Uterus (tissue), 4 donors: ENCODE measurements around the gene ACBD6. TPM values are rescaled to one million over a fixed set of nuclear protein-coding genes. Genes with fewer than 3 reads are reported as not detected.

ENCODE experiments used
- DNase-seq, 2 donors: peaks; one replicate each; pipeline ENCODE4 v3.0.0-alpha.2; 2019 to 2020
- H3K27ac ChIP-seq, 2 donors: fragments of 200-600 bp; sonication (generic); 1 replicate in 1 of 2; 2 replicates in 1 of 2; pipeline ENCODE4 v1.5.1; 2016 to 2018
- H3K27me3 ChIP-seq, 2 donors: fragments of 200-600 bp; sonication (generic); one replicate each; pipeline ENCODE4 v1.5.1; 2018 to 2019; ENCODE audit warnings: control low read depth in 1 of 2
- H3K36me3 ChIP-seq, 2 donors: fragments of 200-600 bp; sonication (generic); one replicate each; pipeline ENCODE4 v1.5.1; 2019; ENCODE audit warnings: control low read depth in 1 of 2
- H3K4me1 ChIP-seq, 2 donors: fragments of 200-600 bp; sonication (generic); one replicate each; pipeline ENCODE4 v1.5.1; 2018 to 2019; ENCODE audit warnings: control low read depth in 1 of 2
- H3K4me3 ChIP-seq, 2 donors: fragments of 200-600 bp; sonication (generic); 1 replicate in 1 of 2; 2 replicates in 1 of 2; pipeline ENCODE4 v1.5.1; 2018 to 2019; ENCODE audit warnings: mild to moderate bottlenecking in 1 of 2
- H3K9me3 ChIP-seq, 2 donors: fragments of 200-600 bp; sonication (generic); one replicate each; pipeline ENCODE4 v1.5.1; 2019; ENCODE audit warnings: control low read depth in 1 of 2
- CTCF ChIP-seq, 4 experiments: fragments of 200-600 bp in 2 of 4; fragments of 450-650 bp in 2 of 4; sonication (generic) in 2 of 4; IDR thresholded peaks; one replicate each; pipeline ENCODE4 v1.5.1; 2016 to 2019; ENCODE audit warnings: antibody characterized with exemption in 4 of 4, mild to moderate bottlenecking in 2 of 4, moderate library complexity in 1 of 4
- POLR2A ChIP-seq, 2 donors: fragments of 450-650 bp; IDR thresholded peaks; one replicate each; pipeline ENCODE4 v1.6.1; 2016; ENCODE audit warnings: antibody characterized with exemption in 2 of 2, mild to moderate bottlenecking in 1 of 2, moderate library complexity in 1 of 2
- intact Hi-C: fragments of 100-400 bp; cut with DNase I; formaldehyde crosslinking; loops from one replicate; pipeline ENCODE4 v1.15.1; 2023; ENCODE audit warnings: low total_unique reads
- total RNA-seq, 4 donors: library from RNA; depleted of rRNA in 3 of 4; stranded (reverse); fragments of >200 nt in 3 of 4; gene quantifications; one replicate each; pipeline versions ENCODE4 v1.1.0 to v1.2.4, GENCODE V29; 2014 to 2023
- donor health status: DM: yes; HTN: yes; CAD: no.

Gene ACBD6
- total RNA-seq, 4 donors from 2014 or later, result 22.1 to 54.7 (median 39.6) TPM

DNA sequence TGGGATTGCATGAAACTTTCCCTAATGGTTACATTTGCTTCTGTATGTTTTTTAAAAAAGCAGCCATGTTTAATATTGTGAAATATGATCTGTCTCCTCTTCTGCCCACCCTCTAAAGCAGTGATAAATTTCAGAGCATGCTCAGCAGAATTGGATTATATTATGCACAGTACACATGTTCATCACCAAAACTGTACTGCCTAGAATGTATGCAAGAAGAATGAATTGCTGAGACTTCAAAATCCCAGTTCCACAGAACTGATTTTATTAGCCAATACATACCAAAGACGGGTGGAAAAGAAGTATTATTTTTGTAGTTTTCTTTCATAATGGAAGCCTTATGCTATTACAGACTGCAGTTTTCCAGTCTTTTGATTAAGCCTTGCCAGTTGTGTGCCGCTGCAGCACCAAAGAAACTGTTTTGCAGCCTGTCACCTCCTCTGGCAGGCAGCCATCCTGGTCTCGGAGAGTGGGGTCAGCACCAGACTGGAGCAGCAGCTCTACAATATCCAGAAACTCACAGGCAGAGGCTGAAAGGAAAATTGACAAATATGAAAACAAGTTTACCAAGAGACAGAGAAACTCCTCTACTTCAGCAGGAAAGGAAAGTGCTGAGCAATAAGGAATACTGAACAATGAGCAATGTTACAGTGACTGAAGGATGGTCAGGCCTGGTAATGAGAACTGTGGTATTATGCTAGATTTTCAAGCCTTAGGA is 214.2 kb downstream of the ACBD6 start:
- no peaks in the 10 kb centered on the region for H3K27me3 ChIP-seq
- H3K4me1 ChIP-seq, result no peaks in the 10 kb centered on the region
- no peak for TF ChIP-seq POLR2A (IDR thresholded peaks at IDR 0.05)
- no peak for TF ChIP-seq CTCF (IDR thresholded peaks at IDR 0.05)
- intact Hi-C loops, result no loop called here
- H3K36me3 ChIP-seq, result no peaks in the 10 kb centered on the region
- H3K4me3 ChIP-seq, result no peak overlapping the region
- DNase-seq, result no peak
- H3K9me3 ChIP-seq, result no peaks in the 10 kb centered on the region
- no peak overlapping the region for H3K27ac ChIP-seq

DNA sequence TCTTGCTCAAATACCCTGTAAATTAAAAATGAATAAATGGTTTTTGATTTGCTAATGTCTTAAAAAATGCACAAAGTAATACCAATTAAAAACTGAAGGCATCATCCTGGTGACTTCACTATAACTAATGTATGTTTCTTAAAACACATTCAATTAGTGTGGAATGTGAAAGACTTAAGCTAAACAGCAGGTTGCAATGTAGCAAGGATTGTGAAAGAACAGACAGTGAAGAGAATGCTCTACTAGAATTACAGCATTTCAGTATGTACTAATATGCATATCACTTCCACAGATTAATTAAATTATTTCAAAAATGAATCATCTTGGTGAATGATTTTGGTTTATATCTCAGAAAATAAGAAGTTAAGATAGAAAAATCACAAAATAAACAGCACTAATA is 216.0 kb downstream of the ACBD6 start:
- TF ChIP-seq CTCF (IDR thresholded peaks at IDR 0.05), result no peak
- TF ChIP-seq POLR2A (IDR thresholded peaks at IDR 0.05), result no peak
- no peak for DNase-seq
- Histone ChIP-seq H3K27ac (no peak overlapping the region), H3K36me3 (no peaks in the 10 kb centered on the region), H3K4me3 (no peak overlapping the region), H3K27me3 (no peaks in the 10 kb centered on the region), H3K9me3 (no peaks in the 10 kb centered on the region), H3K4me1 (no peaks in the 10 kb centered on the region)
- intact Hi-C loops, result no loop called here

GRCh38 chr1:180283098-180283497 is 219.3 kb downstream of the ACBD6 start:
- H3K4me3 ChIP-seq, result no peak overlapping the region
- H3K4me1 ChIP-seq, result no peaks in the 10 kb centered on the region
- no peaks in the 10 kb centered on the region for H3K36me3 ChIP-seq

DNA sequence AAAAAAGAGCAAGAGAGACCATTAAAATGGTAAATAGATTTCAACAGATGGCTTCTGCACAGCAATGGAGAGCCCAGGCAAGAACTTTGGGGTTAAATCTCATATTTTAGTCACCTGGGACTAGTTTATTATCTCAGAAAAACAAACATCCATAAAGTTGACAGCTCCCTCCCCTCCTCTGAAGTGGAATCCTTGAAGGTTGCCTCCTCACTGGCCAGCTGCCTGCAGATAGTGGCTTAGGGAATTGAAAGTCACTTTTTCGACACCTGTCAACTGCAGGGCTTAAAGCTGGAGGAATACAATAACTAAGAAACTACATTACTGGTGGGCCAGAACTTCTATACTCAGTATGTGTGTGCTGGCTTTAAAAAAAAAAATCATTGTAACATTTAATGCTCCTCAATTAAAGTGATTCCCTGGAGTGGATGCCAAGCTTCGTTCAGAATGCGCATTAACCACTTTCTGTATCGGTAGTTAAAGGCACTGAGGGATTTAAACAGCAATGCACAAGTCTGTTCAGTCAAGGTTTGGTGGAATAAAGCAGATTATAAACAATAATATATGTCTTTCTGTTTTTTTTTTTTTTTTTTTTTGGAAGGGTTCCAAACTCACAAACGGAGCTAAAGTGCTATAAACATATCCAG is 219.9 kb downstream of the ACBD6 start:
- no peaks in the 10 kb centered on the region for H3K36me3 ChIP-seq
- H3K9me3 ChIP-seq, result no peaks in the 10 kb centered on the region
- no peaks in the 10 kb centered on the region for H3K4me1 ChIP-seq
- no peaks in the 10 kb centered on the region for H3K27me3 ChIP-seq
- H3K27ac ChIP-seq, result no peak overlapping the region
- no peak for DNase-seq
- no peak for TF ChIP-seq CTCF (IDR thresholded peaks at IDR 0.05)
- no peak for TF ChIP-seq POLR2A (IDR thresholded peaks at IDR 0.05)
- no peak overlapping the region for H3K4me3 ChIP-seq
- intact Hi-C loops, result no loop called here

More at GRCh38 chr1:180283098-180283497, 219.3 kb downstream of the ACBD6 start:
- intact Hi-C loops, result no loop called here
- Histone ChIP-seq H3K27me3 (no peaks in the 10 kb centered on the region), H3K9me3 (no peaks in the 10 kb centered on the region), H3K27ac (no peak overlapping the region)
- no peak for TF ChIP-seq CTCF (IDR thresholded peaks at IDR 0.05)
- TF ChIP-seq POLR2A (IDR thresholded peaks at IDR 0.05), result no peak
- DNase-seq, result no peak

DNA sequence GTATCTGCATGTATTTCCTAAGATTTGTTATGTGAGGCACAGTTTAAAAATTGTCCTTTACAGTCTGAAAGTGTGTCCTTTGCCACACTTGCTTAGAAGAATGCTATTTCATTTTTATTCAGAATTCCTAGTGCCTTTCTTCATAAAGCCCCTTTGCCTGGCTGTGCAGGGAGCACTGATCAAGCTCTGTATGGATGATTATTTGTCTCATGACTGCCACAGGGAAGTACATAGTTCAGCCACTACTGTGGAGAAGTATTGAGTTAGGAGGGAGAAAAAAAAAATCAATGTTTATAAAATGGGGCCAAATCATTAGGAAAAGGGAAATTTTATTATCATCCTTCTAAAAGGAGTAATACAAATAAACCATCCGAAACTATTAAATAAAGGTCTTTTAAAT is 220.9 kb downstream of the ACBD6 start:
- TF ChIP-seq CTCF (IDR thresholded peaks at IDR 0.05) (no peak), POLR2A (IDR thresholded peaks at IDR 0.05) (no peak)
- H3K36me3 ChIP-seq, result no peaks in the 10 kb centered on the region
- H3K9me3 ChIP-seq, result no peaks in the 10 kb centered on the region
- H3K4me1 ChIP-seq, result no peaks in the 10 kb centered on the region
- no peaks in the 10 kb centered on the region for H3K27me3 ChIP-seq
- H3K27ac ChIP-seq, result no peak overlapping the region
- DNase-seq, result no peak
- intact Hi-C loops, result no loop called here
- H3K4me3 ChIP-seq, result no peak overlapping the region
